GM18519 (cell line): ENCODE data around the gene ABCF3.

Source experiments
- ATAC-seq: cut with Tn5 transposase; IDR thresholded peaks from one replicate; pipeline ENCODE4 v1.9.1; 2021; ENCODE audit warnings: mild to moderate bottlenecking, moderate library complexity; ENCODE audit not compliant: unreplicated experiment, low FRiP score

ABCF3 gene

GRCh38 chr3:184242297-184242685, 56.3 kb downstream of the ABCF3 start:
- no peak for ATAC-seq
